SH-SY5Y (cell line): ENCODE results near the gene TRAPPC5.

Source experiments
- GATA2 ChIP-seq: IDR thresholded peaks from 2 replicates; pipeline ENCODE4 v1.6.1; 2011; ENCODE audit warnings: mild to moderate bottlenecking, low read depth, low read length
- GATA3 ChIP-seq: IDR thresholded peaks from 2 replicates; pipeline ENCODE4 v1.6.1; 2011; ENCODE audit warnings: low read depth, mild to moderate bottlenecking, low read length, moderate library complexity

GRCh38 chr19:7679771-7680605, 645 bp upstream of the TRAPPC5 start:
- no peak for TF ChIP-seq GATA3
- TF ChIP-seq GATA2 = no peak
